K562 (cell line): Measurements from ENCODE around the gene ACYP2. TPM values are rescaled to one million over a fixed set of nuclear protein-coding genes. Genes with fewer than 3 reads are reported as not detected.

ENCODE experiments used
- ARID1B ChIP-seq: fragments of 450-650 bp; IDR thresholded peaks from 2 replicates; pipeline ENCODE4 v1.6.1; 2016; ENCODE audit warnings: antibody characterized with exemption, mild to moderate bottlenecking, inconsistent platforms
- BMI1 ChIP-seq: fragments of 150-350 bp; IDR thresholded peaks from 2 replicates; pipeline ENCODE4 v1.6.1; 2014; ENCODE audit warnings: low read length
- CTCFL ChIP-seq: IDR thresholded peaks from 2 replicates; pipeline ENCODE4 v1.6.1; 2011; ENCODE audit warnings: borderline replicate concordance, low read depth, mild to moderate bottlenecking, moderate library complexity, low read length; ENCODE audit not compliant: insufficient read depth, poor library complexity, severe bottlenecking
- E2F6 ChIP-seq, 2 experiments: IDR thresholded peaks; 2 replicates each; pipeline ENCODE4 v1.6.1; 2011; ENCODE audit warnings: borderline replicate concordance in 1 of 2, control low read depth in 1 of 2, low read depth in 1 of 2, low read length in 1 of 2, mild to moderate bottlenecking in 1 of 2, mixed read lengths in 1 of 2, moderate library complexity in 1 of 2; ENCODE audit not compliant: insufficient read depth in 1 of 2, insufficient read length in 1 of 2, poor library complexity in 1 of 2, severe bottlenecking in 1 of 2; ENCODE audit errors: extremely low read depth in 1 of 2
- FOSL1 ChIP-seq: fragments of 200-800 bp; sonication (Bioruptor generic); conservative IDR thresholded peaks from 2 replicates; pipeline ENCODE4 v1.6.1; 2016; ENCODE audit warnings: missing genetic modification characterization, missing compliant biosample characterization
- GABPA ChIP-seq: fragments of 200-800 bp; sonication (Bioruptor generic); conservative IDR thresholded peaks from 2 replicates; pipeline ENCODE4 v1.6.1; 2016; ENCODE audit warnings: low read depth, missing genetic modification characterization, missing compliant biosample characterization
- HDAC8 ChIP-seq: fragments of 450-650 bp; IDR thresholded peaks from 2 replicates; pipeline ENCODE4 v1.6.1; 2016; ENCODE audit warnings: mild to moderate bottlenecking, missing genetic modification characterization, moderate library complexity, missing compliant biosample characterization
- HLTF ChIP-seq: fragments of 450-650 bp; IDR thresholded peaks from 2 replicates; pipeline ENCODE4 v1.6.1; 2016
- KLF1 ChIP-seq: fragments of 450-650 bp; IDR thresholded peaks from 2 replicates; pipeline ENCODE4 v1.6.1; 2016; ENCODE audit warnings: missing genetic modification characterization, missing compliant biosample characterization
- KLF10 ChIP-seq: fragments of 250-450 bp; sonication (Bioruptor Pico); IDR thresholded peaks from 2 replicates; pipeline ENCODE4 v1.6.1; 2021; ENCODE audit warnings: matching md5 sums
- NFE2 ChIP-seq: IDR thresholded peaks from 2 replicates; pipeline ENCODE4 v1.6.1; 2014; ENCODE audit warnings: antibody characterized with exemption, low read depth
- THAP12 ChIP-seq: fragments of 250-450 bp; sonication (Bioruptor Pico); IDR thresholded peaks from 2 replicates; pipeline ENCODE4 v1.9.0; 2021; ENCODE audit warnings: mild to moderate bottlenecking, inconsistent platforms
- THRB ChIP-seq: fragments of 450-650 bp; formaldehyde crosslinking; conservative IDR thresholded peaks from 2 replicates; pipeline ENCODE4 v1.4.0; 2022; ENCODE audit warnings: mild to moderate bottlenecking, missing genetic modification characterization
- TRIM25 ChIP-seq: fragments of 450-650 bp; IDR thresholded peaks from 2 replicates; pipeline ENCODE4 v1.7.0; 2016; ENCODE audit warnings: borderline replicate concordance
- U2AF2 ChIP-seq: fragments of 200-400 bp; formaldehyde crosslinking; optimal IDR thresholded peaks from 2 replicates; pipeline ENCODE3; 2017; ENCODE audit warnings: low read depth, mild to moderate bottlenecking, low read length
- ZBED1 ChIP-seq: IDR thresholded peaks from 2 replicates; pipeline ENCODE4 v1.6.1; 2014
- ZNF121 ChIP-seq: sonication (generic); formaldehyde crosslinking; conservative IDR thresholded peaks from 2 replicates; pipeline ENCODE4 v1.8.0; 2022; ENCODE audit warnings: missing genetic modification reagents
- ZNF551 ChIP-seq: fragments of 250-450 bp; sonication (Bioruptor Pico); IDR thresholded peaks from 2 replicates; pipeline ENCODE4 v1.5.0; 2021; ENCODE audit warnings: mild to moderate bottlenecking, moderate library complexity
- ZNF668 ChIP-seq: fragments of 250-450 bp; sonication (Bioruptor Pico); IDR thresholded peaks from 2 replicates; pipeline ENCODE4 v1.8.0; 2022; ENCODE audit warnings: mild to moderate bottlenecking, inconsistent platforms
- polyA plus RNA-seq, 8 experiments: library from polyadenylated mRNA; depleted of rRNA in 4 of 8; stranded (reverse) in 5 of 8; unstranded in 3 of 8; fragments of >200 nt; fragmentation: Nextera tagmentation in 2 of 8; fragmentation: Illumina TruSeq in 1 of 8; extraction: Ambion mirVana in 2 of 8; extraction: Trizol in 1 of 8; gene quantifications; 2 replicates each; pipeline versions ENCODE4 v1.2.1 to v1.2.3, GENCODE V29; 2011 to 2014; ENCODE audit warnings: inconsistent platforms in 1 of 8, missing spikeins in 1 of 8
- total RNA-seq, 7 experiments: library from RNA; depleted of rRNA in 6 of 7; stranded (reverse); fragments of >200 nt in 6 of 7; fragmentation: Illumina TruSeq in 2 of 7; extraction: Trizol in 2 of 7; gene quantifications; 2 replicates each; pipeline versions ENCODE4 v1.2.1 to v1.2.3, GENCODE V29; 2011 to 2021; ENCODE audit warnings: low replicate concordance in 1 of 7

The ACYP2 gene
- total and polyA plus RNA-seq, 9 of the 15 experiments (the other 6 are each of a cell fraction or from before 2014, with no cell fraction given) = 1.0 to 4.1 (median 2.0) TPM

DNA sequence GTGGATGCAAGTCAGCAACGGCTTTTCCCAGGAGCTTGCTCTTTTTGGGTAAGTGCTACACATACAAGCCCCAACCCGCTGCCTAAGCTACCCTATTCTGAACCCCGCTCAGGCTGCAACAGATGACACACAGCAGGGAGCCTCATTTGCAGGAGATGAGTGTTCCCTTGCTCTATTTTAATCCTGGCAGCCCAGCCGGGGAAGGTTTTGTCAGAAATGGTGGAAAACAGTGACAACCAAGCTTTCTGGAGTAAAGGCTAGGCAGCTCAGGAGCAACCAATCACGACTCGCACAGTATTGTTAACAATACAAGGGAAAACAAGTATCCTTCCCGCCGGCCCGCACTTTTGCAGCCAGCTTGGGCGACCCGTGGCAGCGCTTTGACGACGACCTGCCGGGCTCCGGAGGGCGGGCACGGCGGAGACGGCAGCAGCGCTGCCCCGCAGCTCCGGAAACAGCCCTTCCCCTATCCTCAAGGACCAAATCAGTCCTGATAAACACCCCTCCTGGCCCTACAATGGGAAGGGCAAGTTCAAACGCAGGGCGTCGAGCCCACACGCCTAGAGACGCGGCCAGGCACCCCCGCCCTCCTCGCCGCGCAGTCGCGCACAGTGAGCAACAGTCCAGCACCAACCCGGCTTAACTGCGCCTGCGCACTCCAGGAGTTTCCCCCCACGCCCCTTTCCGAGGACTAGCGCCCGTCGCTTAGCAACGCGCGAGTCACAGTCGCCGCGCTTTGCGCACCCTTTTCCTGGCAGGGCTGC is 214.9 kb downstream of the ACYP2 start (continued):
- TF ChIP-seq E2F6 (IDR thresholded peaks at IDR 0.05; ENCODE audit: borderline replicate concordance in 1 of 2, extremely low read depth in 1 of 2, insufficient read depth in 1 of 2, insufficient read length in 1 of 2, low read depth in 1 of 2, low read length in 1 of 2, poor library complexity in 1 of 2, severe bottlenecking in 1 of 2) (peak; percentile 96 to 98), THAP12 (no peak), ZNF668 (CRISPR knock-in tag) (no peak), BMI1 (0 out of 2 replicates have a peak, but pooled peaks have one; percentile 69), ARID1B (no peak), KLF10 (CRISPR knock-in tag) (no peak), ZBED1 (no peak), HLTF (no peak), ZNF121 (no peak), KLF1 (tag) (0 out of 2 replicates have a peak, but pooled peaks have one; percentile 7), GABPA (tag) (no peak), ZNF551 (CRISPR knock-in tag) (no peak), TRIM25 (no peak), NFE2 (no peak), HDAC8 (tag) (peak; percentile 52; the same call in 1 of the 2 replicates), U2AF2 (no peak), FOSL1 (peak; percentile 5; the same call in 1 of the 2 replicates), CTCFL (no peak), THRB (CRISPR knock-in tag) (no peak)
